ENCODE data around the gene LRCH1. TPM values are rescaled to one million over a fixed set of nuclear protein-coding genes. Genes with fewer than 3 reads are reported as not detected.
A peak's percentile ranks its signal among the peaks of the same experiment; 100 is the strongest.

Gene LRCH1
- total RNA-seq, 1 donor from 2014 or later = 29.6 TPM

GRCh38 chr13:46607768-46608564 is 55.0 kb downstream of the LRCH1 start:
- no peak for TF ChIP-seq CTCF (IDR thresholded peaks at IDR 0.05; ENCODE audit: unreplicated experiment)
- Mint-ChIP-seq H3K4me1 (peaks cover 64% of the 10 kb centered on the region), H3K36me3 (no peaks in the 10 kb centered on the region), H3K9me3 (no peaks in the 10 kb centered on the region), H3K27me3 (ENCODE audit: low read depth) (no peaks in the 10 kb centered on the region), H3K4me3 (no peak overlapping the region), H3K27ac (peak overlapping the region; percentile 40)
- DNase-seq (ENCODE audit: low spot score in 2 of 2, unreplicated experiment in 2 of 2) = no peak

- no peaks in the 10 kb centered on the region for H3K27me3 Mint-ChIP-seq (ENCODE audit: low read depth)
- no peaks in the 10 kb centered on the region for H3K36me3 Mint-ChIP-seq
- no peak for TF ChIP-seq CTCF (IDR thresholded peaks at IDR 0.05; ENCODE audit: unreplicated experiment)
- no peak for DNase-seq (ENCODE audit: low spot score in 2 of 2, unreplicated experiment in 2 of 2)
- peaks cover 68% of the 10 kb centered on the region for H3K4me1 Mint-ChIP-seq
- no peaks in the 10 kb centered on the region for H3K9me3 Mint-ChIP-seq
- H3K27ac Mint-ChIP-seq = no peak overlapping the region
- H3K4me3 Mint-ChIP-seq = no peak overlapping the region
Observed at GRCh38 chr13:46609052-46609451, 56.1 kb downstream of the LRCH1 start.

- peaks cover 68% of the 10 kb centered on the region for H3K4me1 Mint-ChIP-seq
Observed at GRCh38 chr13:46609726-46610125, 56.8 kb downstream of the LRCH1 start.

GRCh38 chr13:46612267-46612666 is 59.3 kb downstream of the LRCH1 start:
- Mint-ChIP-seq H3K27me3 (ENCODE audit: low read depth) (no peaks in the 10 kb centered on the region), H3K27ac (no peak overlapping the region), H3K4me3 (no peak overlapping the region), H3K9me3 (no peaks in the 10 kb centered on the region), H3K36me3 (no peaks in the 10 kb centered on the region), H3K4me1 (peaks cover 68% of the 10 kb centered on the region)
- DNase-seq (ENCODE audit: low spot score in 2 of 2, unreplicated experiment in 2 of 2) = no peak
- TF ChIP-seq CTCF (IDR thresholded peaks at IDR 0.05; ENCODE audit: unreplicated experiment) = no peak

More at GRCh38 chr13:46609726-46610125, 56.8 kb downstream of the LRCH1 start:
- no peak for DNase-seq (ENCODE audit: low spot score in 2 of 2, unreplicated experiment in 2 of 2)
- no peak for TF ChIP-seq CTCF (IDR thresholded peaks at IDR 0.05; ENCODE audit: unreplicated experiment)
- Mint-ChIP-seq H3K36me3 (no peaks in the 10 kb centered on the region), H3K27ac (peak overlapping the region; percentile 79), H3K9me3 (no peaks in the 10 kb centered on the region), H3K27me3 (ENCODE audit: low read depth) (no peaks in the 10 kb centered on the region), H3K4me3 (no peak overlapping the region)

- DNase-seq (ENCODE audit: low spot score in 2 of 2, unreplicated experiment in 2 of 2) = no peak
- Mint-ChIP-seq H3K4me1 (peaks cover 65% of the 10 kb centered on the region), H3K9me3 (no peaks in the 10 kb centered on the region), H3K27ac (peak overlapping the region; percentile 49), H3K27me3 (ENCODE audit: low read depth) (no peaks in the 10 kb centered on the region), H3K36me3 (no peaks in the 10 kb centered on the region), H3K4me3 (no peak overlapping the region)
- no peak for TF ChIP-seq CTCF (IDR thresholded peaks at IDR 0.05; ENCODE audit: unreplicated experiment)
Observed at GRCh38 chr13:46613409-46614049, 60.6 kb downstream of the LRCH1 start.
